GM10248 (cell line): Measurements from ENCODE around the gene TMEM42.

Source experiments
- CTCF ChIA-PET: fragments of 300-600 bp; sonication (Branson Sonifier 250); formaldehyde crosslinking; extraction: SDS; loops from one replicate; lab custom pipeline; 2021; ENCODE audit warnings: antibody characterized with exemption; lab: Yijun Ruan, JAX
- POLR2A ChIA-PET: fragments of 350-650 bp; sonication (Branson Sonifier 250); formaldehyde crosslinking; extraction: SDS; loops from one replicate; lab custom pipeline; 2020; ENCODE audit warnings: antibody characterized with exemption; lab: Yijun Ruan, JAX
- DNase-seq: peaks from one replicate; pipeline ENCODE4 v3.0.0; 2012; ENCODE audit errors: extremely low spot score
- CTCF ChIP-seq: IDR thresholded peaks from 2 replicates; pipeline ENCODE4 v1.5.1; 2012; ENCODE audit warnings: mild to moderate bottlenecking, low read depth; ENCODE audit errors: extremely low read depth, missing control alignments, control extremely low read depth

The TMEM42 gene

DNA sequence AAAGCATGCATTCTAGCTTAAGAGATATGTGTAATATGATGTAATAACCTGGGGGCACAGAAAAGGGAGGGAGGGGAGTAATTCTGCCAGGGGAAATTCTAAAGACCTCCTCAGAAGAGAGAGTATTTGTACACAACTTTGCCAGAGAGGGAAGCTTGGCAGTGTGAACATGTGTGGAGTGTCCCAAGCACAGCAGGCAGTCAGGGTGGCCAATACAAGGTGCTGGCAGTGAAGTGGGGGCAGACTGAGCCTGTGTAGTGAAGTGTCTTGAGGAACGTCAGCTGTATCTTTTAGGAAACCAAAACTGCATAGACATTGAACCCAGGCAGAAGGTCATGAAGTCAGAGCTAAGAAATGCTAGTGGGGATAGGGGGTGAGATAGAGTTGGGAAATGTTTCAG lies 29.7 kb upstream of the TMEM42 start:
- CTCF ChIA-PET: interaction anchor here (1.0 to 1.2 kb wide), 2 partner anchors 13 to 494 kb away, joined by 3 read pairs; partner anchors contain the start of gene TCAIM
- no peak for DNase-seq
- TF ChIP-seq CTCF: no peak
- POLR2A ChIA-PET: no interaction called here

- CTCF ChIA-PET: interaction anchor here (1.0 to 2.5 kb wide), 2 partner anchors 8 to 495 kb away, joined by 3 to 10 read pairs; partner anchors contain the start of gene TCAIM
- POLR2A ChIA-PET: no interaction called here
- no peak for TF ChIP-seq CTCF
- DNase-seq: no peak
These were observed 28.7 kb upstream of the TMEM42 start for GRCh38 chr3:44832965-44833364.

GRCh38 chr3:44833394-44833793 lies 28.3 kb upstream of the TMEM42 start:
- DNase-seq: no peak
- POLR2A ChIA-PET: no interaction called here
- CTCF ChIA-PET: interaction anchor here (2.5 kb wide), 1 partner anchor 8 kb away, joined by 10 read pairs; no protein-coding TSS in a partner anchor
- TF ChIP-seq CTCF: no peak

DNA sequence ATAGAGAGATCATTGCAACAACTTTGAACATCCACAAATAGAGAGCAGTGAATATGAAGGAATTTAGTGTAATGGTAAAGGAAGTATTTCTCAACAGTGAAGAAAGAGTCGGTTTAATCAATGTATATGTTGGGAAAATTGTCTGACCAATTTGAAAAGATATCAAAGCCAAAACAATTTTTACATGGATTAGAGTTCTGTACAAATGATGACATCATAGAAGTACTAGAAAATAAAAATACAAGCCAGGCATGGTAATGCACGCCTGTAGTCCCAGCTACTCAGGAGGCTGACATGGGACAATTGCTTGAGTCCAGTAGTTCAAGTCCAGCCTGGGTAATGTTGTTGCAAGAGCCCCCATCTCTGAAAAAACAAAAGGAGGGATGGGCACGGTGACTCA lies 26.0 kb upstream of the TMEM42 start:
- ChIA-PET POLR2A (no interaction called here), CTCF (no interaction called here)
- DNase-seq: no peak
- TF ChIP-seq CTCF: no peak

DNA sequence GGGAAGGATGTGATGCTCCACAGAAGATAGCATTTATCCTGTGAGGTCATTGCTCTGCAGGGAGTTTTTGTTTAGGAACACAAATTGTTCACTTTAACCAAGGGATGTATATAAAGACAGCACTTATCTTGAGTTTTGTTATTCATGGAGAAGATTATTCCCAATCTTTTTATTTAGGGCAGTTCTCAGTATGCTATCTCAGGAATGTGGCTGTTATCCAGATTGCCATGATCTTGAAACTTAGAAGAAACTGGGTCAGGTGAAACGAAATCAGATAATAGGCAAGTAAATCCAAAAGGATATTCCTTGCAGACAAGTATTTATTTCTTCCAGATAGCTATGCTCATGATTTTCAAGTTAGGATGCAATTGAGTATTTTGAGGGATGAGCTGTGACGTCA lies 19.3 kb upstream of the TMEM42 start:
- DNase-seq: no peak
- ChIA-PET CTCF (no interaction called here), POLR2A (no interaction called here)
- TF ChIP-seq CTCF: no peak

GRCh38 chr3:44845528-44846520 lies 15.9 kb upstream of the TMEM42 start:
- POLR2A ChIA-PET: interaction anchor here (0.6 to 0.7 kb wide), 2 partner anchors 11 to 326 kb away, joined by 3 read pairs; no protein-coding TSS in a partner anchor
- no peak for DNase-seq
- CTCF ChIA-PET: interaction anchor here (1.1 to 1.9 kb wide), 5 partner anchors 13 to 35 kb away, joined by 3 to 5 read pairs (median 4); no protein-coding TSS in a partner anchor
- no peak for TF ChIP-seq CTCF
